GM12891 (cell line): ENCODE results near the gene DOK1.

ENCODE experiments used
- DNase-seq: peaks from one replicate; pipeline ENCODE4 v3.0.0; 2011; ENCODE audit warnings: low spot score; ENCODE audit not compliant: insufficient read length
- FAIRE-seq: peaks from 2 replicates; lab custom pipeline; 2011; peaks lifted over from hg19 to GRCh38; lab: Jason Lieb, UNC
- PAX5 ChIP-seq: IDR thresholded peaks from 2 replicates; pipeline ENCODE4 v1.6.1; 2011; ENCODE audit warnings: low read length, moderate library complexity, mild to moderate bottlenecking; ENCODE audit not compliant: insufficient read depth, severe bottlenecking
- POLR2A ChIP-seq: IDR thresholded peaks from 2 replicates; pipeline ENCODE4 v1.6.1; 2011; ENCODE audit warnings: low read depth, low read length, control low read depth
- POLR2AphosphoS5 ChIP-seq: IDR thresholded peaks from 2 replicates; pipeline ENCODE4 v1.6.1; 2011; ENCODE audit warnings: low read depth, low read length, control low read depth
- POU2F2 ChIP-seq: IDR thresholded peaks from 2 replicates; pipeline ENCODE4 v1.6.1; 2011; ENCODE audit warnings: low read depth, mild to moderate bottlenecking, control low read depth, low read length, moderate library complexity
- SPI1 ChIP-seq: IDR thresholded peaks from 2 replicates; pipeline ENCODE4 v1.6.1; 2011; ENCODE audit warnings: low read depth, low read length, control low read depth
- TAF1 ChIP-seq: IDR thresholded peaks from 2 replicates; pipeline ENCODE4 v1.6.1; 2011; ENCODE audit warnings: low read depth, low read length, control low read depth

The DOK1 gene

GRCh38 chr2:74513605-74514367 is 40.7 kb upstream of the DOK1 start:
- FAIRE-seq (no peak), DNase-seq (no peak)
- TF ChIP-seq TAF1: no peak
- no peak for TF ChIP-seq POLR2A
- TF ChIP-seq PAX5: no peak
- TF ChIP-seq POU2F2: no peak
- no peak for TF ChIP-seq SPI1
- no peak for TF ChIP-seq POLR2AphosphoS5

DNA sequence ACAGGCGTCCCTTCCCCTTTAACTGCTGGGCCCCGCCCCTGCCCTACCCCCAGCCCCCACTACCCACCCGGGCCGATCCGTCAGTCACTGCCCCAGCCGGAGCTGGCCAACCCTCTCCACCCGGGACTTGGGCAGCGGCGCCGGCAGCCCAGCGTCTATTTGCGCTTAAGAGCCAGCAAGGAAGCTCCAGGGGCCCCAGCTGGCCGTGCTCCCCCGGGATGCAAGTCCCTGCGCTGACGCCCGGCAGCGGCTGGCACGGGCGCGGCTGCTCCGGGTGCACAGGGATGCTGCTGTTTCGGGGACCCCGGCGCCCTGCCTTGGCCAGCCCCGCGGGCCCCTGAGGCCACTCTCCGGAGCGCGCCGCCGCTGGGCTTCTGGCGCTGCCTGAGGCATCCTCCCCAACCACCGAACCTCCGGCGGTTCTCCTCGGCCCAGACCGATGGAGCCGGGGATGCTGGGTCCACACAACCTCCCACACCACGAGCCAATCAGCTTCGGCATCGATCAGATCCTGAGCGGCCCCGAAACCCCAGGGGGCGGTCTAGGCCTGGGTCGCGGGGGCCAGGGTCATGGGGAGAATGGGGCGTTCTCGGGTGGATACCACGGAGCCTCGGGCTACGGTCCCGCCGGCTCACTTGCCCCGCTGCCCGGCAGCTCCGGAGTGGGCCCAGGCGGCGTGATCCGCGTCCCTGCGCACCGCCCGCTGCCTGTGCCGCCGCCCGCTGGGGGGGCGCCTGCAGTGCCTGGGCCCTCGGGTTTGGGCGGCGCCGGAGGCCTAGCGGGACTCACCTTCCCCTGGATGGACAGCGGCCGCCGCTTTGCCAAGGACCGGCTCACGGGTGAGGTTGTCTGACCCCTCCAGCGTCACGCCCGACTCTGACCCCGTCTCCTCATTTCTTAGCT is 39.9 kb upstream of the DOK1 start, which contains the start of gene TLX2:
Gene TLX2, plus strand, starts transcription at position 83 of the 903 bp plus-strand sequence. Its CDS starts 357 bp downstream, at position 440.
- DNase-seq (no peak), FAIRE-seq (peak; percentile 9)
- TF ChIP-seq POLR2AphosphoS5: no peak
- no peak for TF ChIP-seq SPI1
- TF ChIP-seq POU2F2: no peak
- TF ChIP-seq PAX5: no peak
- no peak for TF ChIP-seq TAF1
- TF ChIP-seq POLR2A: no peak

- DNase-seq: no peak
- TF ChIP-seq TAF1 (no peak), POU2F2 (no peak), SPI1 (no peak), POLR2AphosphoS5 (no peak), POLR2A (no peak), PAX5 (no peak)
- FAIRE-seq: no peak
Measured at GRCh38 chr2:74515271-74515980, 39.1 kb upstream of the DOK1 start.

DNA sequence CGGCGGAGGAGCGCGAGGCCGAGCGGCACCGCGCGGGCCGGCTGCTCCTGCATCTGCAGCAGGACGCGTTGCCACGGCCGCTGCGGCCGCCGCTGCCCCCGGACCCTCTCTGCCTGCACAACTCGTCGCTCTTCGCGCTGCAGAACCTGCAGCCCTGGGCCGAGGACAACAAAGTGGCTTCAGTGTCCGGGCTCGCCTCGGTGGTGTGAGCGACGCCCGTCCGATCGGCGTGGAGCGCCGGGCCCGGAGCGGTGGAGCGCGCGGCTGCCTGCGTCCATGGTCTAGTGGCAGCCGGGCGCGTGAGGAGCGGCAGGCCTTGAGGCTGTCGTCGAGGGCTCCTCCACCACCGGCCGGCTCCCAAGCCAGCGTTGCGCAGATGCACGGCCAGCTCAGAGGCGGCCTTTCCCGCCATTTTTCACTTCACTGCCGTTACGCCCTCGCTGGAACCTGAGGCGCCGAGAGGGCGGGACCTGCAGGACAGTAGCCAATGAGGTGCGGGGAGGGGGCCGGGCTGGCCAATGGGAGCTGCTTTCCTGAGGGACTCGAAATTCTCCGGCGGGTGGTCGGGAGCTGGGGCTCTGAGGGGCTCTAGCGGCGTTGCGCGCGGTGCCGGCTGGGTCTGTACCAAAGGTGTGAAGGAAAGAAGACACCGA is 38.4 kb upstream of the DOK1 start:
- FAIRE-seq (peak; percentile 78), DNase-seq (peak; percentile 90)
- TF ChIP-seq POLR2AphosphoS5 (no peak), PAX5 (no peak), POLR2A (no peak), POU2F2 (no peak), TAF1 (no peak), SPI1 (no peak)

- peak; percentile 33 for FAIRE-seq
- TF ChIP-seq TAF1 (no peak), POU2F2 (no peak), POLR2A (no peak), SPI1 (no peak), POLR2AphosphoS5 (no peak), PAX5 (no peak)
- DNase-seq: no peak
Measured at GRCh38 chr2:74516650-74517049, 37.9 kb upstream of the DOK1 start.

GRCh38 chr2:74522516-74522915 is 32.0 kb upstream of the DOK1 start:
- FAIRE-seq: no peak
- TF ChIP-seq TAF1: no peak
- no peak for TF ChIP-seq POLR2A
- TF ChIP-seq POU2F2: no peak
- TF ChIP-seq PAX5: no peak
- no peak for TF ChIP-seq POLR2AphosphoS5
- no peak for TF ChIP-seq SPI1
- no peak for DNase-seq

DNA sequence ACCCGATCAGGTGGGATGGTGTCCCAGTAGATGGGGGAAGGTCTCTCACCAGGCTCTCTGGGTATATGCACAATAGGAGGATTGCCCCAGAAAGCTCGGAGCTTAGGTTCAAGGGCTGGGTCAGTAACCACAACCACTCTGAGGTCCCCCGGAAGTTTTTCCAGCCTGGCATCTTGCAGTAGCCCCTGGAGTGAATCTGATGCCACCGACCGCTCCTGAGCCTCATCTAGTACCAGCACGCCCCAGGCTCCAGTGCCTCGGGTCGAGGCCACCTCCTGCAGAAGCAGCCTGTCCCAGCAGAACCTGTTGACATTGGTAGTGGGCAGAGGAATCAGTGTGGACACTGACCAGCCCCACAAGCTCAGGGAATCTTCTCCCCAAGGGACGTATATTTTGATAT is 30.5 kb upstream of the DOK1 start:
- DNase-seq (no peak), FAIRE-seq (no peak)
- TF ChIP-seq TAF1: no peak
- TF ChIP-seq POU2F2: no peak
- TF ChIP-seq POLR2A: no peak
- TF ChIP-seq POLR2AphosphoS5: no peak
- no peak for TF ChIP-seq SPI1
- no peak for TF ChIP-seq PAX5

GRCh38 chr2:74524955-74525716 is 29.4 kb upstream of the DOK1 start:
- no peak for TF ChIP-seq POLR2AphosphoS5
- TF ChIP-seq TAF1: no peak
- DNase-seq: no peak
- FAIRE-seq: no peak
